HG02678 (cell line): ENCODE results near the gene DEFB132.

ENCODE experiments used
- ATAC-seq: cut with Tn5 transposase; IDR thresholded peaks from one replicate; pipeline ENCODE4 v1.9.1; 2021; ENCODE audit warnings: mild to moderate bottlenecking, moderate library complexity; ENCODE audit not compliant: unreplicated experiment

Gene DEFB132

DNA sequence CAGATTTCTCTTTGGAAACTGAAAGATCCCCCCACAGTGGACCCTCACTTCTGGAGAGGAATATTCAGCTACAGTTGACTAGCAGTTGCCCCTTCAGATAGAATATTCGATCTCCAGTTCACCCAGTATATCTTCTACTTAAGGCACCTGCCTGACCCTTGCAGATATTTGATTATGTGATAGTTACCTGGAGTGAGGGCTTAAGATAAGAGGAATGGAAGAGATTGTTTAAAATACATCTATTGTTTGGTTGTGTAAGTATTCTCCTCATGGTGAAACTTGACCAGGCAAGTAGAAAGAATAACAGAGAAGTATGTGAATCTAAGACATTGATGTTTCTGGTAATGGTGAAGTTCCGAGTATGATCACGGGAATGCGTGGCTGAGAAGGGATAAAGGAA, 38.3 kb downstream of the DEFB132 start:
- ATAC-seq, result no peak

DNA sequence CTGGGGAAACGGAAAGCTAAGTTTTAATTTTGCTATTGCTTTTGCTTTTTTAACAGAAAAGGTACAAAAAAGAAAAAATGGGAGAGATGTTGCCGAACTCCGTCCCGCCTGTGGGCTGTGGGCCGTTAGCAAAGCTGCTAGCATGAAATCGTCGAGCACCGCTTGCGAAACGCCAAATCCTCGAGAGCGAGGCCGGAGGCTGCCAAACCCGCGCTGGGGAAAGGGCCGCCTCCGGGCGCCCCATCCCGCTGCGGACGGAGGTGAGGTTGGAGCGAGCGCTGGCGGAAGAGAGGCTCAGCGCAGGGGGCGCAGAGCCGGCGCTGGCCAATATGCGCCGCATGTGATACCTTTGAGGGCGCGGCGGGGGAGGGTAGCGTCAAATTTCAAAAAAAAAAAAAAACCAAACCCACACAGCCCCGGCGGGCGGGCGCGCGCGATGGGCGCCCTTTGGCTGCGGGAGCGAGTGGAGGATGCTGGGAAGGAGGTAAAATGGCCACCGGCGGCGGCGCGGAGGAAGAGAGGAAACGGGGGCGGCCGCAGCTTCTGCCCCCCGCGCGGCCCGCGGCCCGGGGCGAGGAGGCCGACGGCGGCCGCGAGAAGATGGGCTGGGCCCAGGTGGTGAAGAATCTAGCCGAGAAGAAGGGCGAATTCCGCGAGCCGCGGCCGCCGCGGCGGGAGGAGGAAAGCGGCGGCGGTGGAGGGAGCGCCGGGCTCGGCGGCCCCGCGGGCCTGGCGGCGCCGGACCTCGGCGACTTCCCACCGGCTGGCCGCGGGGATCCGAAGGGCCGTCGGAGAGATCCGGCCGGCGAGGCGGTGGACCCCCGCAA, 39.8 kb downstream of the DEFB132 start, which contains the start of gene ZCCHC3:
Gene ZCCHC3, plus strand, starts transcription at position 473 of the 827 bp plus-strand sequence. Its CDS starts 17 bp downstream, at position 490.
- ATAC-seq, result peak; percentile 82

DNA sequence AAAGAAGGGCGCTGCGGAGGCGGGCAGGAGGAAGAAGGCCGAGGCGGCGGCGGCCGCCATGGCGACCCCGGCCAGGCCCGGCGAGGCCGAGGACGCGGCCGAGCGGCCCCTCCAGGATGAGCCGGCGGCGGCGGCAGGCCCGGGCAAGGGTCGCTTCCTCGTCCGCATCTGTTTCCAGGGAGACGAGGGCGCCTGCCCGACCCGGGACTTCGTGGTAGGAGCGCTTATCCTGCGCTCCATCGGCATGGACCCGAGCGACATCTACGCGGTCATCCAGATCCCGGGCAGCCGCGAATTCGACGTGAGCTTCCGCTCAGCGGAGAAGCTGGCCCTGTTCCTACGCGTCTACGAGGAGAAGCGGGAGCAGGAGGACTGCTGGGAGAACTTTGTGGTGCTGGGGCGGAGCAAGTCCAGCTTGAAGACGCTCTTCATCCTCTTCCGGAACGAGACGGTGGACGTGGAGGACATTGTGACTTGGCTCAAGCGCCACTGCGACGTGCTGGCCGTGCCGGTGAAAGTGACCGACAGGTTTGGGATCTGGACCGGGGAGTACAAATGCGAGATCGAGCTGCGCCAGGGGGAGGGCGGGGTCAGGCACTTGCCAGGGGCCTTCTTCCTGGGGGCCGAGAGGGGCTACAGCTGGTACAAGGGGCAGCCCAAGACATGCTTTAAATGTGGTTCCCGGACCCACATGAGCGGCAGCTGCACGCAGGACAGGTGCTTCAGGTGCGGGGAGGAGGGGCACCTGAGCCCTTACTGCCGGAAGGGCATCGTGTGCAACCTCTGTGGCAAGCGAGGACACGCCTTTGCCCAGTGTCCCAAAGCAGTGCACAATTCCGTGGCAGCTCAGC, 40.6 kb downstream of the DEFB132 start:
- peak; percentile 24 for ATAC-seq

DNA sequence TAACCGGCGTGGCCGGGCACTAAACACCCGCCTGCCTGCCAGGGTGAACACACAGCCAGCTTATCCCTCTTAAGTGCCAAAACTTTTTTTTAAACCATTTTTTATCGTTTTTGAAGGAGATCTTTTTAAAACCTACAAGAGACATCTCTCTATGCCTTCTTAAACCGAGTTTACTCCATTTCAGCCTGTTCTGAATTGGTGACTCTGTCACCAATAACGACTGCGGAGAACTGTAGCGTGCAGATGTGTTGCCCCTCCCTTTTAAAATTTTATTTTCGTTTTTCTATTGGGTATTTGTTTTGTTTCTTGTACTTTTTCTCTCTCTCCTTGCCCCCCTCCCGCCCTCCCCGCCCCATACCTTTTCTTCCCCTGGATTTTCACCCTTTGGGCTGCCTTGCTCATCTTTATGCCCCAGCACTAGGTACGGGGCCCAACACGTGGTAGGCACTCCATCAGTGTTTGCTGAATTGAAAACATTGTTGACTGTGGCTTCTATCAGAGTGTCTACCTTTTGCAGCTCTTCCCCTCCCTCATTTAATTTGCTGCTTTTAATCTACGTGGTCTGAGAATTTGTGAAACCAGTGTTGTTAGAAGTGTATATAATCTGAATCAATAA, 41.4 kb downstream of the DEFB132 start:
- ATAC-seq, result no peak

DNA sequence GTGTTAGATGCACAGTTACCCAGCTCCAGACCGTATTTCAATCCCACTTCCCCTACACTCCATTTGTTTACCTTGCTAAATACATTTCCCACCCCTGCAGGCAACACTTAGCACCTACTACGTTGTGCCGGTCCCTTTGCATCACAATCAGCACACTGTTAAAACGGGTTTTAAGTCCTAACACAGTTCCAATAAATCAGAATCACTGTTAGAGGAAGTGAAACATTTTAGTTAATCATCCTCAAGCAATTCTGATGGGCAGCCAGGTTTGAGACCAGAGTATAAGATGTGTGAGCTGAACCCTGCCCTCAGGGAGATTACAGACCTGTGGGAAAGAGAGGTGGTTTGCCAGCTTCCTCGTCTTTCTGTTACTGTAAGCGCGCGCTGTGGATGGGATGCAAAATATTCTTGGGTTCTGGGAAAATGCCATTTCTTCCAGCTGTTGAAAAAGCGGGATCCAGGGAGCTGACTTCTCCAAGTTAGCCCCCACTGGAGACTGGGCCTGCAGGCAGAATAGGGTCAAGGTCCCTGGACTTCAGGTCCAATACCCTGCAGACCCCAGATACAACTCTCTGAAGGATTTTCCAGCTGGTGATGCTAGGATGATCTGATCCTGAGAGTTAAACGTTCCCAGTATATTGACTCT, 42.9 kb downstream of the DEFB132 start:
- no peak for ATAC-seq

DNA sequence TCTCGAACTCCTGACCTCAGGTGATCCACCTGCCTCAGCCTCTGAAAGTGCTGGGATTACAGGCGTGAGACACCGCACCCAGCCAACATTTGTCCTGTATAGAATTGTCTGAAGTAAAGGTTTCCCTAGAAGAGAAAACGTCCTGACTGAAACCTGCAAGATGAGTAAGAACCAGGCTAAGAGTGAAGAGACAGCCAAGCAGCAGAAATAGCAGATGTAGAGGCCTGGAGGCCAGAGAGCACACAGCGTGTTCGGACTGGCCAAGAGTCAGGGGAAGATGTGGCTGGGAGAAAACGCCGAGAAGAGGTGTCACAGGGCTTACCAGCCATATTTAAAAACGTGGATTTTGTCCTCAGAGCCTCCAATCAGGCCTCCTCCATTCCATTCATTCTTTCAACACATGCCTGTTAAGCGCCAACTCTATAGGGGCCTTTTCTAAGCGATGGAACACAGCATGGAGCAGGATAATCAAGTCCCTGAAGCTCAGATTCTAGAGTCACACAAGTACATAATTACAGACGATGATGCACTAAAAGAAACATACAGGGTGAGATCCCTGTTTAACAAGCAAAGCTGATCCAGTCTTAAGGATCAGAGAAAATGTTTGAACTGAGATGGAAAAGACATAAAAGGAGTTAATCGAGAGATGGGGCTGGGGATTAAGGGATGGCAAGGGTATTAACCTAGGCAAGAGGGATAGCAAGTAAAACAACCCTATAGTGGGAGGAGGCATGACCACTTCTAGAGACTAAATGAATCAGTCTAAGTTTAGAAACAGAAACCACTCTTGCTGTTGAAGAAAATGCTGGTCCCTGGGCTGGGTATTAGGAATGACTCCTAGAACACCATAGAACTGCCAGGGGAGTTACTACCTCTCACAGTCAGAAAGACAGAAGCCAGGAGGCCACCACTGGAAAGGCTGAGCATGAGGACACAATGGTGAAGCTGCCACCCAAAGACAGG, 44.6 kb downstream of the DEFB132 start:
- ATAC-seq, result no peak

DNA sequence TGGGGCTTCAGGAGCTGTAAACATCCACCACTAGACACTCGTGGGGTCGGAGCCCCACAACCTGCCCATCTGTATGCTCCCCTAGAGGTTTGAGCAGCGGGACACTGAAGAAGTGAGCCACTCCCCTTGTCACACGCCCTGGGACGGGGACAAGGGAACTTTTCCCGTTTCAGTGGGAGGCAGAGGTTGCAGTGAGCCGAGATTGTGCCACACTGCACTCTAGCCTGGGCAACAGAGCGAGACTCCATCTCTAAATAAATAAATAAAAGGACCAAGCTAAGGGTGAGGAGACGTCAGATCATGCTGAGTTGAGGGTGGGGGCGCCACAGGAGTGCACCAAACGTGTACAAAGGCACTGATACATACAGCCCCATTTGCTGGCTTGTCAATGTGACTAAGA, 48.2 kb downstream of the DEFB132 start:
- ATAC-seq, result no peak

DNA sequence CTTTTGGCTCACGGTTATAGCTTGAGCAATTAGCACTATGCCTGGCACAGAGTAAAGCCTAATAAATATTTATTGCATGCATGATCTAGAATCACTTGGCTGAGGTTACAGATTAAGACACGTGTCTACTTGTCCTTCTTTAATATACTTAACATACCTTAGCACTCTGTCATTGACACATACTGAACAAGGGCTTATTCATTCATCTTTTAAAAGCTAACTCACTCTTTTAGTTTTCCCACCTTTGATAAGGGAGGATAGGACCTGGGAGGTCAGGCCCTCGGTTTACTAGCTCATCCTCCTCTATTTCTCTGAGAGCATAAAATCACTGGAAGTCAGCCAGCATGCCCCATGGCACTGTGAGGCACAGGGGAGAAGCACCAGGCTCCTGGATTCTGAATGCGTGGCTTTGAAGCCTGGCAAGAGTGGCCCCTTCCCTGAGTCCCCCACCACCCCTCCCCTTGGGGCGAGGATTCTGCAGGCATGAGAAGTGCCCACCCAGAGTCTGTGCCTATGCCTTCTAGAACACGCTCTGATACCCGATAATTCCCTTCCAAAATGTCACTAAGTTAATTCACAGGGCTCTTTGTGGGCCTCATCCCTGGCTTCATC, 51.0 kb downstream of the DEFB132 start:
- no peak for ATAC-seq

DNA sequence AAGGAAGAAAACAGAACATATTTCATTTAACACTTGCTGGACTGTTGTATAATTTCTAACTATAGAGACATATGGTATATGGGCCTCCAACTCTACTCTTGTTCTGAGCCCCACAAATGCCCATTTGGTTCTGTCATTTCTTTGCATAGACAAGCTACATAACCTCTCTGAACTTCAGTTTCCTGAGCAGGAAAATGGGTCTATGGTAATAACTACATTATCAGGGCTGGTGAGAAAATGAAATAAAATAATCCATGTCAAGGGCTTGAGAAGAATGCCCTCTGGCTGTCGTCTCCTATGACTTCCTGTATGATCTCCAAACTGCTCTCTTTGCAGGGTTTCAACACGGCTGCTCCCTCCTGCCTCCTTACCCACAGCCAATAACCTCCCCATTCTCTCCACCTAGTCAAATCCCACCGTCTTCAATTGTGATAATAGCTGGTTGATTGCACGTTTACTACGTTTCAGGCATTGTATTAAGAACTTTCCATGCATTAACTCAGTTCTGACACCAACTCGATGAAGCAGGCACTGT, 51.8 kb downstream of the DEFB132 start:
- no peak for ATAC-seq

DNA sequence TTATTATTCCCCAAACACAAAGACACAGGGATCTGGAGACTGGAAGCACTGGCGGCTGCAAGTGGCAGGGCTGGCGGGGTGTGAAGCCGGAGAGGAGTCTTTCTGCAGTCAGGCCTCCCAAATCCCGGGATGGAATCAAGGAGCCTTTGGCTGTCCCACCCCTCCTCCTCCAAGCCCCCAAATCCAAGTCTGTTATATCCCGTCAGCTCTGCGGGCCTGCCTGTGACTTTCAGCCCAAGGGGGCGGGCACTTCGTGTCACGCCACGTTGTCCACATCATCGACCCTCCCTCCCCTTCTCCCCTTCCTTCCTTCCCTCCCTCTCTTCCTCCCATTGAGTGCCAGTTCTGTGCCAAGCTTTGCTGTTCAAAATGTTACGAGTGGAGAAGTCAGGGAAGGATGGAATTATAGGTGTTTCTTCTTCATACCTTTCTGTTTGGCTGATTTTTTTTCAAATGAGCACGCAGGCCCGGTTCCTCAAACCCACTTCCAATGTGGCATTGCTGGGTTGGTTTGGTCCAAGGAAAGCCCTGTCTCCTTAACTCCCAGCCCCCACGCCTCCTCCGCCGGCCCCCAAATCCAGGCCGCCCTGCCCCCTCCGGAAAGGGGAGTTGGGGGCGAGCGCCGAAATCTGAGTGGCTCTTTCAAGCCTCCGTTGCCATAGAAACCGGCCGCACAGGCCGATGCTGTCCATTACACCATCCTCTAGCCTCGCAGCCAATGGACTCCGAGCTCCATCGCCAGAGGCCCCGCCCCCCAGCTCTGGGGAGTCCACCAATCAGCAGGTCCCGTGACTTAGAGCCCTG, 52.5 kb downstream of the DEFB132 start:
- ATAC-seq, result peak; percentile 99

DNA sequence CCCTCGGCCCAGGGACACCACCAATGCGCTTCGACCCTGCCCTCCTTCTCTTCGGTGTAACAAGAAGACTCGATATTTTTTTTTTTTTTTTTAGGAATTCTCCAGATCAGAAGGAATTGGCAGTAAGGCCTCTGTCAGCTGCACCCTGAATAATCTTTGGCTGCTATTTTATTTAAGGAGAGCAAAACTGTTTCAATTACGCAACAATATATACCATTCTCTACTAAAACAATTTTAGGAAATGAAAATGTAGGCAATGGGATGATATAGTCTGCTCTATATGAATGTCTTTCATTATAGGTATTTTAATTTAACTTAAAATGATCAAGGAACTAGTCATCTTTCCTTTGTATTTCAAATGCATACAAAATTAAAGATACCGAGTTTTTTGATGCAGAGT, 53.1 kb downstream of the DEFB132 start:
- ATAC-seq, result no peak
